NOMO-1 treated with DMSO at 0.1 percent for 48 hours (cell line): Measurements from ENCODE around the gene TNPO2.
"Not testable (repeated sequence)": the region's sequence is repeated elsewhere in the genome, so short reads cannot be mapped to it uniquely, and the experiment has no call there.

Experiments used
- DNase-seq: peaks from one replicate; lab custom pipeline; 2025; ENCODE audit not compliant: unreplicated experiment; lab: John Stamatoyannopoulos, UW

Gene TNPO2

DNA sequence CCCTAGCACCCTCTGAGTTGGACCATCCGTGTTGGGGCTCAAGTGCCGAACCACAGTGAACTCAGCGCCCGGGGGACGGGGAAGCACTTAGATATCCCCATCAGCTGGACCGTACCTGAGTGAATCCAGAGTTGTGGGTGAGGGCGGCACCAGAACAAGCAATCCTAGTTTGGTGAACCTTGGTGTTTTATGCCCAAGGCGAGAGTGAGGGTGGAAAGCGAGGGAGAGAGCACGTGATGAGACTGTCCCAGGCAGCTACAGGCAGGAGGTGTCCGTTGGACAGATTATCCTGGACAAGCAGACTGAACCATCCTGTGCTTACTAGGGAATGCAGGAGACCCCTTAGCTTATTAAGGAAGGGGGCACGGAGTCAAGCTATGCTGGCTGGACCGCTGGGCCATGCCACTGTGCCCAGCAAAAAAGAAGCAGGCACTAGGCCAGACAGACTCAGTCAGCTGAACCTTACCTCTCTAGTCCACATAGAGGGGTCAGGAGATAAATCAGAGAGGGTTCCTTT is 14.2 kb upstream of the TNPO2 start:
- no peak for DNase-seq

- DNase-seq: peak; percentile 97
Measured at GRCh38 chr19:12736995-12737834, 13.5 kb upstream of the TNPO2 start, which contains the start of gene GET3. GET3 (plus strand) TSS chr19:12737497; CDS start chr19:12737506, 9 bp downstream.

GRCh38 chr19:12733369-12734214 is 9.9 kb upstream of the TNPO2 start:
- DNase-seq: peak; percentile 56

DNA sequence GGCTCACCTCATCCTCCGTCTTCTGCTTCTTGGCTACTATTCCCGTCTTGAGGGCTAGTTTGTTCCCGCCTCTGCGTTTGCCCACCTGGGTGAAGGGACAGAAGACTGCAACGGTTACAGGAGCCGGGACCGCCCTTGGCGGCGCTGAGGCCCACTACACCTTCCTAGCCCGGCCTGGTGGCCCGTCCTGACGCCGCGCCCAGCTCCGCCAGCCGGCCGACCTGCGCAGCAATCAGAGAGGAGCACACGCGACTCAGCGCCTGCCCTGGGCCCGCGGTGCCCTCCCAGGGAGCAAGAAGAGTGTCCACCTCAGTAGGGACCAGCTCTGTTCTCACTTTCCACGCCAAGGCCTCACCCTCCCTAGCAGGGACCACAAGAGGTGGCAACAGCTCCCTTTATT is 7.6 kb upstream of the TNPO2 start:
- no peak for DNase-seq

DNA sequence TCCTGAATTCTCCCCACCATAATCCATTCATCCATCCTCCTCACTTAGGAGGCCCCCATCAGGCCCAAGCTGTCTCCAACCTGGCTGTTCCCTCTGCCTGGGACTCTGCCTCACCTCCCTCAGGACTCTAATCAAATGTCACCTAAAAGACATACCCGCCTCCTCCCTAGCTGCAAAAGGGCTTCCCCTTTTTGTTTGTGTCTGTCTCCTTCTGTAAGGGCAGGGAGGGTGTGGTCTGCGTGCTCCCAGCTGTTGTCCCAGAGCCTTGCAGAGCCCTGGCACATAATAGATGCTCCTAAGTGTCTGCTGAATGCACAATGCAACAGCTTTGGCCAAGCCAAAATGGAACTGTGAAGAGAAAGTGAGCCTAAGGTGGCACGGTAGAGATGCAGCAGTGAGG is 6.3 kb upstream of the TNPO2 start:
- DNase-seq: no peak

DNA sequence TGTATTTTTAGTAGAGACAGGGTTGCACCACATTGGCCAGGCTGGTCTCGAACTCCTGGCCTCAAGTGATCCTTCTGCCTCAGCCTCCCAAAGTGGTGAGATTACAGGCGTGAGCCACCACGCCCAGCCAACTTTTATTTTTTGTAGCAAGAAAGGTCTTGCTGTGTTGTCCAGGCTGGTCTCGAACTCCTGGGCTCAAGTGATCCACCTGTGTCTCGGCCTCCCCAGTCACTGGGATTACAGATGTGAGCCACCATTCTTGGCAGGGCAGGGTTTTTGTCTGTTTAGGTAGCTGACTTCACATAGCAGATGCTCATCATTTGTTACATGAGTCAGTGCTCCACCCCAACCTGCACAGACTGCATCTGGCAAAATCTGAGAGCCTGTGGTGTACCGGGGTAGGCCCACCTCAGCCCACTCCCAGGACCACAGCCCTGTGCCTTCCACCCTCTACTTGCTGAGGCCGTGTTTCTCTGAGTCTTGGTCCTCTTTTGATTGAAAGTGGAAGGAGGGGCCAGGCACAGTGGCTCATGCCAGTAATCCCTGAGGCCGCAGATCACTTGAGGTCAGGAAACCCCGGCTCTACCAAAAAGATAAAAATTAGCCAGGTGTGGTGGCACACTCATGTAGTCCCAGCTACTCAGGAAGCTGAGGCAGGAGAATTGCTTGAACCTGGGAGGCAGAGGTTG is 4.2 kb upstream of the TNPO2 start:
- DNase-seq: no peak

DNA sequence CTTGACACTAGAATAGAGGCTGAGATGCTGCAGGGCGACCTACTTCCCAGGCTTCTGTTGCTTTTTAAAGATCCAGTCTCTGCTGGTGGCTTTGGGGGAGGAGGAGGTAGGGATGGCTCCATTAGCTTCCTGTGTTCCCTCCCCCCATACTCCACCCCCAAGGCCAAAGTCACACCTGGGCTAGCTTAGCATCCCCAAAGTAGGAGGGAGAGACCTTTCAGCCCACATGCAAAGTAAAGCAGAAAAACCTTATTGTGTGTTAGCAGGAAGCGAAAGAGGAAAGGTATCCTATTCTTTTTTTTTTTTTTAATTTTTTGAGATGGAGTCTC is 3.2 kb upstream of the TNPO2 start:
- no peak for DNase-seq

GRCh38 chr19:12725612-12726011 is 1.9 kb upstream of the TNPO2 start:
- DNase-seq: not testable (repeated sequence)

- peak; percentile 27 for DNase-seq
Measured at GRCh38 chr19:12723381-12723640, 421 bp downstream of the TNPO2 start.

DNA sequence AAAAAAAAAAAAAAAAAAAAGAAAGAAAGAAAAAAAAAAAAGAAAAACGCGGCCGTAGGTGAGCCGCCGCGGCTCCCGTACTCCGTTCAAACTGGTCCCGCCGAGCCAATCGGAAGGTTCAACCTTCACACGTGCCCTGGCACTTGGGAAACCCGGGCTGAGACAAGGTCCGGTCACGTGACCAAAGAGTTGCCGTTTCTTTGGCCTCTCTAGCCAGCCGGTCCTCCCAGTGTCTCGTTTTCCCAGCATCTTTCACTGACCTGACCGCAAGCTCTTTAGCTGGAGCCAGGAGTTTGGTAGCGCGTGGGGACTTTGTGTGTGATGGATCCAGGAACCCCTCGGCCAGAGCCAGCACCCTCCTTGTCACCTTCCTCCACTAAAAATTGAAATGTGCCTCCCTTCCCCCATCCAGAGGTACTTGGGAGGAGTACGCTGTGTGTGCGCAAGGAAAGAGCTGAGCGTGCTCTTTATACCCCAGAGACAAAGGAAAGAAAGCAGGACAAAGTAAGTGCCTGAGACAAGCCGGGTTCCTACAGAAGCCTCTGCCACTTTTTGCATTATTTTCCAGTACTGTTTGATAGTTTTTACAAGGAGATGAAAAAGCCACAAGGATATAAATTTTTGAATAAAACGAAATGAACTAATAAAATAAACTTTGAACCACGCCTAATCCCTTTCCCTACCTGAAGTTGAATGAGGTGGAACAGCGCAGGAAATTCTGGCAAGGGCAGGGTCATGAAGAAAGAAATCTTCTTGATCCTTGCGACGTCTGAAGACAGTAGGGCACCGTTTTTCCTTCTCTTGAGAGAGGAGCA is 959 bp downstream of the TNPO2 start:
- peak; percentile 97 for DNase-seq

- DNase-seq: peak; percentile 41
Measured at GRCh38 chr19:12721656-12722565, 1.8 kb downstream of the TNPO2 start.

- DNase-seq: no peak
Measured at GRCh38 chr19:12720851-12721655, 2.7 kb downstream of the TNPO2 start.

DNA sequence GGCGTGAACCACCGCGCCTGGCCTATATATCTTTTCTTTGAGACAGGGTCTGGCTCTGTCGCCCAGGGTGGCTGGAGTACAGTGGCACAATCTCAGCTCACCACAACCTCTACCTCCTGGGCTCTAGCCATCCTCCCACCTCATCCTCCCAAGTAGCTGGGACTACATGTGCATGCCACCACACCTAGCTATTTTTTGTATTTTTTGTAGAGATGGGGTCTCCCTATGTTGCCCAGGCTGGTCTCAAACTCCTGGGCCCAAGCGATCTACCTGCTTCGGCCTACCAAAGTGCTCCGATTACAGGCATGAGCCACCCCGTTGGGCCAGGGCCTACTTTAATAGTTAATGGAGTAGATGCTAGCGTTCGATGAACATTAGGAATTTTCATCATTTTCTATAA is 3.4 kb downstream of the TNPO2 start:
- DNase-seq: no peak

- no peak for DNase-seq
Measured at GRCh38 chr19:12715929-12716328, 7.8 kb downstream of the TNPO2 start.

DNA sequence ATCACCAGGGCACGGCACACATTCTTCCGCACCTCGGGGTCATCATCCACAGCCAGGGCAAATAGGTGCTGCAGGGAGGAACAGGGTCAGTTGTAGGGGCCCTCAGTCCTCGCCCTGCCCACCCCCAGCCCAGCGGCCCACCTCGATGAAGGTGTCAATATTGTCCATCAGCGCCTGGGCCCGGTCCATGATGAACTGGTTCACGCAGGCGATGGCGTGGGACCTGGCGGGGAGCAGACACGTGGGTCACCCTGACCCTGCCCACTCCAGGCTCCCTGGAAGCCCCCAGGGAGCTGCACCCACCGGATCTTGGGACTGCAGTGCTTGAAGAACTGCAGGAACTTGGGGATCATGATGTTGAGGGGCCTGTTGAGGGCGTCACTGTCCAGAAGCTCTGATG is 8.6 kb downstream of the TNPO2 start:
- no peak for DNase-seq

DNA sequence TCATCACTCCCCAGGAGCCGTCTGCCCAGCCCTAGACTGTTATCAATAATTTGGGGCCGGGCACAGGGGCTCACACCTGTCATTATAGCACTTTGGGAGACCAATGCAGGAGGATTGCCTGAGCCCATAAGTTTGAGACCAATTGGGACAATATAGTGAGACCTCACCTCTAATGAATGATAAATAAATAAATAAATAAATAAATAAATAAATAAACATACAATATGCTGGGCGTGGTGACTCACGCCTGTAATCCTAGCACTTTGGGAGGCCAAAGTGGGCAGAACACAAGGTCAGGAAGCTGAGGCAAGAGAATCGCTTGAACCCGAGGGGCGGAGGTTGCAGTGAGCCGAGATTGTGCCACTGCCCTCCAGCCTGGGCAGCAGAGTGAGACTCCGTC is 10.4 kb downstream of the TNPO2 start:
- DNase-seq: not testable (repeated sequence)

GRCh38 chr19:12712077-12712476 is 11.7 kb downstream of the TNPO2 start:
- DNase-seq: not testable (repeated sequence)

GRCh38 chr19:12711187-12711586 is 12.5 kb downstream of the TNPO2 start:
- DNase-seq: no peak

DNA sequence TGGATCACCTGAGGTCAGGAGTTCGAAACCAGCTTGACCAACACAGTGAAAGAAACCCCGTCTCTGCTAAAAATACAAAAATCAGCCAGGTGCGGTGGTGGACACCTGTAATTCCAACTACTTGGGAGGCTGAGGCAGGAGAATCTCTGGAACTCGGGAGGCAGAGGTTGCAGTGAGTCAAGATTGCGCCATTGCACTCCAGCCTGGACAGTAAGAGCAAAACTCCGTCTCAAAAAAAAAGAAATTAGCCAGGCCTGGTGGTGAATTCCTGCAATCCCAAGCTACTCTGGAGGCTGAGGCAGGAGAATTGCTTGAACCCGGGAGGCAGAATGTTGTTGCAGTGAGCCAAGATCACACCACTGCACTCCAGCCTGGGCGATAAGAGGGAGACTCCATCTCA is 15.1 kb downstream of the TNPO2 start:
- DNase-seq: no peak
